Measurements from ENCODE around the gene EPHB4.
"Not testable (repeated sequence)": the region's sequence is repeated elsewhere in the genome, so short reads cannot be mapped to it uniquely, and the experiment has no call there.

The EPHB4 gene

GRCh38 chr7:100827330-100828226 is at the start of gene EPHB4:
TSS of gene EPHB4 (minus strand) at chr7:100827523. CDS start at chr7:100827030, 493 bp downstream.
- no peak for DNase-seq

- DNase-seq, result peak in 1 of 2 donors; percentile 38
Measured at GRCh38 chr7:100875356-100875751, 48.0 kb upstream of the EPHB4 start.

GRCh38 chr7:100874577-100875355 is 47.4 kb upstream of the EPHB4 start, which contains the start of gene SRRT:
TSS of gene SRRT (plus strand) at chr7:100875103. CDS start at chr7:100875591, 488 bp downstream.
- peak; percentile 99 for DNase-seq

- DNase-seq, result no peak
Measured at GRCh38 chr7:100874300-100874576, 46.9 kb upstream of the EPHB4 start.

GRCh38 chr7:100873599-100874299 is 46.4 kb upstream of the EPHB4 start:
- no peak for DNase-seq

GRCh38 chr7:100867776-100868485 is 40.6 kb upstream of the EPHB4 start:
- no peak for DNase-seq

- peak; percentile 66 to 75 for DNase-seq
Measured at GRCh38 chr7:100867040-100867775, 39.9 kb upstream of the EPHB4 start, which contains the start of gene TRIP6. TSS of gene TRIP6 (plus strand) at chr7:100867387. CDS start at chr7:100867498, 111 bp downstream.

GRCh38 chr7:100866729-100867039 is 39.4 kb upstream of the EPHB4 start:
- no peak for DNase-seq

- DNase-seq, result no peak
Measured at GRCh38 chr7:100865938-100866728, 38.8 kb upstream of the EPHB4 start.

GRCh38 chr7:100865372-100865911 is 38.1 kb upstream of the EPHB4 start:
- no peak for DNase-seq

GRCh38 chr7:100864263-100864845 is 37.0 kb upstream of the EPHB4 start:
- DNase-seq, result no peak

- DNase-seq, result no peak
Measured at GRCh38 chr7:100863406-100863950, 36.2 kb upstream of the EPHB4 start.

GRCh38 chr7:100861616-100861985 is 34.3 kb upstream of the EPHB4 start:
- no peak for DNase-seq

GRCh38 chr7:100860702-100861615 is 33.6 kb upstream of the EPHB4 start:
- DNase-seq, result no peak

- no peak for DNase-seq
Measured at GRCh38 chr7:100859856-100860255, 32.5 kb upstream of the EPHB4 start.

- no peak for DNase-seq
Measured at GRCh38 chr7:100856871-100857282, 29.6 kb upstream of the EPHB4 start.

- no peak for DNase-seq
Measured at GRCh38 chr7:100855515-100855914, 28.2 kb upstream of the EPHB4 start.

- DNase-seq, result not testable (repeated sequence)
Measured at GRCh38 chr7:100854899-100855298, 27.6 kb upstream of the EPHB4 start.

Measured in activated CD4-positive, alpha-beta T cell treated with anti-CD3 and anti-CD28 coated beads for 4 hours (primary cell).